H1 (cell line): Measurements from ENCODE around the gene VSTM2B. TPM values are rescaled to one million over a fixed set of nuclear protein-coding genes. Genes with fewer than 3 reads are reported as not detected.

Source experiments
- CEBPB ChIP-seq: IDR thresholded peaks from 2 replicates; pipeline ENCODE4 v1.6.1; 2012; ENCODE audit warnings: low read depth, low read length
- JUND ChIP-seq: IDR thresholded peaks from 2 replicates; pipeline ENCODE4 v1.6.1; 2011; ENCODE audit warnings: mild to moderate bottlenecking, improper control_type of control experiment, low read length
- SP1 ChIP-seq: IDR thresholded peaks from 2 replicates; pipeline ENCODE4 v1.6.1; 2011; ENCODE audit warnings: low read depth, low read length
- TAF7 ChIP-seq: optimal IDR thresholded peaks from 2 replicates; pipeline ENCODE3; 2011; ENCODE audit warnings: low read depth, mild to moderate bottlenecking, inconsistent platforms, low read length, moderate library complexity, borderline replicate concordance
- TCF12 ChIP-seq: IDR thresholded peaks from 2 replicates; pipeline ENCODE4 v1.6.1; 2011; ENCODE audit warnings: low read depth, mild to moderate bottlenecking, low read length
- YY1 ChIP-seq: IDR thresholded peaks from 2 replicates; pipeline ENCODE4 v1.6.1; 2011; ENCODE audit warnings: low read depth, mild to moderate bottlenecking, low read length
- ZNF274 ChIP-seq: IDR thresholded peaks from 2 replicates; pipeline ENCODE4 v1.7.0; 2012; ENCODE audit warnings: low read length, borderline replicate concordance; ENCODE audit errors: extremely low read depth
- polyA plus RNA-seq, 7 experiments: library from polyadenylated mRNA; depleted of rRNA in 3 of 7; stranded (reverse) in 5 of 7; unstranded in 2 of 7; fragments of >200 nt in 5 of 7; fragments of 200-250 nt in 2 of 7; gene quantifications; 1 replicate in 5 of 7; 2 replicates in 1 of 7; 4 replicates in 1 of 7; pipeline versions ENCODE4 v1.2.1 to v1.2.3, GENCODE V29; 2011 to 2013; ENCODE audit warnings: missing spikeins in 2 of 7, mixed read lengths in 2 of 7
- total RNA-seq: library from RNA; stranded (reverse); fragmentation: NEBNext Ultra II Directional; extraction: Animal tissue kit (Norgen Biotek cat#: 25700); gene quantifications from 2 replicates; pipeline ENCODE4 v1.2.1, GENCODE V29; 2021
- TF ChIP-seq, protein P1 (sequence below): IDR thresholded peaks from 2 replicates; pipeline ENCODE4 v1.6.1; 2012; ENCODE audit warnings: low read length, inconsistent platforms
- TF ChIP-seq, protein P2 (sequence below): IDR thresholded peaks from 2 replicates; pipeline ENCODE4 v1.6.1; 2011; ENCODE audit warnings: low read length, improper control_type of control experiment

The VSTM2B gene
- total and polyA plus RNA-seq, 2 of the 8 experiments (the other 6 are each of a cell fraction or from before 2014, with no cell fraction given) = 0.82 to 1.5 TPM

DNA sequence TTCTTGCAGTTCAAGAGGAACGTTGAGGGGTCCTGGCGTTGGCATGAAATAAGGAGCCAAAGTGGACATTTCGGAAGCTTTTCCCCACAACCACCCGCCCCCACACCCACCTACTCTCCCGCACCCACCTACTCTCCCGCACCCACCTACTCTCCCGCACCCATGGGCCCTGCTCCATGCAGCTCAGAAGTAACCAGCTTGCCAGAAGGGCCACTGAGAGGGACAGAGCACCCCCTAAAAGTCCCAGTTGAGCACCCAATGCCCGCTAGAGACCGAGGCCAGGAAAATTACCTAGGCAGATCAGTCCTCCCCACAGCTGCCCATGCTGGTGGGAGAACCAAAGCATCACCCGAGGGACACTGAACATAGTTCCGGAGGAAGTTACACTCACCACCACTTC lies 11.8 kb downstream of the VSTM2B start (continued):
- TF ChIP-seq, protein P1, sequence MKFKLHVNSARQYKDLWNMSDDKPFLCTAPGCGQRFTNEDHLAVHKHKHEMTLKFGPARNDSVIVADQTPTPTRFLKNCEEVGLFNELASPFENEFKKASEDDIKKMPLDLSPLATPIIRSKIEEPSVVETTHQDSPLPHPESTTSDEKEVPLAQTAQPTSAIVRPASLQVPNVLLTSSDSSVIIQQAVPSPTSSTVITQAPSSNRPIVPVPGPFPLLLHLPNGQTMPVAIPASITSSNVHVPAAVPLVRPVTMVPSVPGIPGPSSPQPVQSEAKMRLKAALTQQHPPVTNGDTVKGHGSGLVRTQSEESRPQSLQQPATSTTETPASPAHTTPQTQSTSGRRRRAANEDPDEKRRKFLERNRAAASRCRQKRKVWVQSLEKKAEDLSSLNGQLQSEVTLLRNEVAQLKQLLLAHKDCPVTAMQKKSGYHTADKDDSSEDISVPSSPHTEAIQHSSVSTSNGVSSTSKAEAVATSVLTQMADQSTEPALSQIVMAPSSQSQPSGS = no peak
- TF ChIP-seq YY1 (no peak), TAF7 (no peak), ZNF274 (no peak), CEBPB (no peak), JUND (no peak), TCF12 (no peak), SP1 (no peak)
- TF ChIP-seq, protein P2, sequence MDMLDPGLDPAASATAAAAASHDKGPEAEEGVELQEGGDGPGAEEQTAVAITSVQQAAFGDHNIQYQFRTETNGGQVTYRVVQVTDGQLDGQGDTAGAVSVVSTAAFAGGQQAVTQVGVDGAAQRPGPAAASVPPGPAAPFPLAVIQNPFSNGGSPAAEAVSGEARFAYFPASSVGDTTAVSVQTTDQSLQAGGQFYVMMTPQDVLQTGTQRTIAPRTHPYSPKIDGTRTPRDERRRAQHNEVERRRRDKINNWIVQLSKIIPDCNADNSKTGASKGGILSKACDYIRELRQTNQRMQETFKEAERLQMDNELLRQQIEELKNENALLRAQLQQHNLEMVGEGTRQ = no peak
